CD14-positive monocyte (primary cell): ENCODE data around the gene BPTF. TPM values are rescaled to one million over a fixed set of nuclear protein-coding genes. Genes with fewer than 3 reads are reported as not detected.
"Not testable (repeated sequence)": the region's sequence is repeated elsewhere in the genome, so short reads cannot be mapped to it uniquely, and the experiment has no call there.

Experiments
- DNase-seq, 3 donors: peaks; one replicate each; pipeline ENCODE4 v3.0.0-alpha.2; 2011 to 2022
- H2AFZ ChIP-seq: 2 replicates; pipeline ENCODE4 v1.6.0; 2012; ENCODE audit warnings: mild to moderate bottlenecking, low read depth, low read length, inconsistent platforms; ENCODE audit not compliant: insufficient read depth, poor library complexity, severe bottlenecking
- H3K27ac ChIP-seq, 2 donors: 1 replicate in 1 of 2; 2 replicates in 1 of 2; pipeline ENCODE4 v1.5.1; 2012 to 2013; ENCODE audit warnings: low read length in 2 of 2, control low read depth in 1 of 2, inconsistent platforms in 1 of 2, low read depth in 1 of 2, mild to moderate bottlenecking in 1 of 2
- H3K27me3 ChIP-seq, 2 donors: one replicate each; pipeline versions ENCODE4 v1.6.0 to v1.6.1; 2011 to 2013; ENCODE audit warnings: low read length in 2 of 2; ENCODE audit not compliant: control insufficient read depth in 2 of 2, insufficient read depth in 2 of 2
- H3K36me3 ChIP-seq, 2 donors: replicated peaks in 1 of 2; 1 replicate in 1 of 2; 2 replicates in 1 of 2; pipeline versions ENCODE4 v1.5.1 to v1.6.1; 2012 to 2013; ENCODE audit warnings: low read length in 2 of 2, control low read depth in 1 of 2, inconsistent platforms in 1 of 2, mild to moderate bottlenecking in 1 of 2; ENCODE audit not compliant: insufficient read depth in 2 of 2, control insufficient read depth in 1 of 2
- H3K4me1 ChIP-seq, 2 donors: 1 replicate in 1 of 2; 2 replicates in 1 of 2; pipeline versions ENCODE4 v1.5.1 to v1.6.1; 2012 to 2013; ENCODE audit warnings: low read length in 2 of 2, control low read depth in 1 of 2, inconsistent platforms in 1 of 2, mild to moderate bottlenecking in 1 of 2, moderate library complexity in 1 of 2; ENCODE audit not compliant: insufficient read depth in 2 of 2, control insufficient read depth in 1 of 2
- H3K4me2 ChIP-seq: replicated peaks from 2 replicates; pipeline ENCODE3; 2012; ENCODE audit warnings: low read length, moderate library complexity, mild to moderate bottlenecking; ENCODE audit not compliant: poor library complexity, severe bottlenecking; ENCODE audit errors: extremely low read depth
- H3K4me3 ChIP-seq, 3 experiments: fragments of 200-600 bp in 1 of 3; sonication (generic) in 1 of 3; replicated peaks in 1 of 3; 1 replicate in 2 of 3; 2 replicates in 1 of 3; pipeline ENCODE4 v1.5.1; 2011 to 2013; ENCODE audit warnings: low read length in 3 of 3, mild to moderate bottlenecking in 3 of 3, control low read depth in 2 of 3, low read depth in 2 of 3, inconsistent platforms in 1 of 3, moderate library complexity in 1 of 3
- H3K79me2 ChIP-seq: 2 replicates; pipeline ENCODE4 v1.6.0; 2012; ENCODE audit warnings: mild to moderate bottlenecking, control low read depth, inconsistent platforms, low read length, moderate library complexity; ENCODE audit not compliant: insufficient read depth
- H3K9ac ChIP-seq: 2 replicates; pipeline ENCODE4 v1.6.0; 2017; ENCODE audit warnings: low read length, mild to moderate bottlenecking; ENCODE audit not compliant: insufficient read depth, poor library complexity, severe bottlenecking
- H3K9me3 ChIP-seq, 2 donors: replicated peaks in 1 of 2; 1 replicate in 1 of 2; 2 replicates in 1 of 2; pipeline versions ENCODE4 v1.5.1 to v1.6.1; 2012 to 2013; ENCODE audit warnings: low read length in 2 of 2, control low read depth in 1 of 2; ENCODE audit not compliant: control insufficient read depth in 1 of 2, insufficient read depth in 1 of 2
- H4K20me1 ChIP-seq: 2 replicates; pipeline ENCODE4 v1.6.0; 2012; ENCODE audit warnings: mild to moderate bottlenecking, low read length, control low read depth, moderate library complexity; ENCODE audit not compliant: insufficient read depth
- H3K27ac Mint-ChIP-seq, 7 donors: one replicate each; pipeline ENCODE4 v1.8.0; 2020; ENCODE audit warnings: mild to moderate bottlenecking in 7 of 7, mixed read lengths in 7 of 7, moderate library complexity in 6 of 7, inconsistent platforms in 2 of 7
- H3K27me3 Mint-ChIP-seq, 3 donors: one replicate each; pipeline ENCODE4 v1.8.0; 2021 to 2022; ENCODE audit warnings: low read depth in 3 of 3, mild to moderate bottlenecking in 3 of 3, mixed read lengths in 3 of 3, moderate library complexity in 3 of 3, inconsistent platforms in 1 of 3
- H3K36me3 Mint-ChIP-seq, 2 donors: one replicate each; pipeline ENCODE4 v1.8.0; 2020; ENCODE audit warnings: mixed read lengths in 2 of 2, inconsistent platforms in 1 of 2, mild to moderate bottlenecking in 1 of 2
- H3K4me1 Mint-ChIP-seq: one replicate; pipeline ENCODE4 v1.8.0; 2020; ENCODE audit warnings: mild to moderate bottlenecking, mixed read lengths
- H3K4me3 Mint-ChIP-seq, 2 donors: one replicate each; pipeline ENCODE4 v1.8.0; 2020; ENCODE audit warnings: mild to moderate bottlenecking in 2 of 2, mixed read lengths in 2 of 2, moderate library complexity in 1 of 2
- H3K9me3 Mint-ChIP-seq, 7 donors: one replicate each; pipeline ENCODE4 v1.8.0; 2020 to 2022; ENCODE audit warnings: mixed read lengths in 7 of 7, mild to moderate bottlenecking in 6 of 7, moderate library complexity in 6 of 7, inconsistent platforms in 2 of 7
- WGBS: methylation state at CpG from one replicate; pipeline ENCODE4 v1.1.5; 2013; ENCODE audit warnings: missing lambda C conversion rate; ENCODE audit not compliant: insufficient coverage; 5-methylcytosine and 5-hydroxymethylcytosine counted together
- intact Hi-C, 2 donors: fragments of 100-400 bp; cut with micrococcal nuclease; formaldehyde crosslinking; loops; one replicate each; pipeline versions ENCODE4 v1.15.0 to v1.15.1; 2023
- polyA plus RNA-seq, 3 donors: library from polyadenylated mRNA; depleted of rRNA in 1 of 3; unstranded in 2 of 3; stranded (reverse) in 1 of 3; fragments of 300-500 nt in 2 of 3; fragments of >200 nt in 1 of 3; fragmentation: Illumina TruSeq in 2 of 3; gene quantifications; 1 replicate in 2 of 3; 2 replicates in 1 of 3; pipeline ENCODE4 v1.2.3, GENCODE V29; 2012 to 2021
- TF ChIP-seq, protein P1 (sequence below): fragments of 200-600 bp; IDR thresholded peaks from one replicate; pipeline ENCODE4 v1.8.0; 2022; ENCODE audit warnings: antibody characterized with exemption, mild to moderate bottlenecking

BPTF gene
- polyA plus RNA-seq, 3 donors: 1.9 to 51.1 (median 4.5) TPM

- H3K4me3 Mint-ChIP-seq: no peak overlapping the region
- no peak overlapping the region for H3K9ac ChIP-seq
- H3K4me2 ChIP-seq: no peak overlapping the region
- peaks cover 0 to 2% (median 0%) of the 10 kb centered on the region in 3 donors for H3K27me3 Mint-ChIP-seq
- H3K4me1 Mint-ChIP-seq: no peaks in the 10 kb centered on the region
- 100% methylated on average over 2 of the region's 9 CpGs for WGBS
- H3K36me3 Mint-ChIP-seq: peaks cover 50 to 73% of the 10 kb centered on the region in 2 donors
- TF ChIP-seq, protein P1, sequence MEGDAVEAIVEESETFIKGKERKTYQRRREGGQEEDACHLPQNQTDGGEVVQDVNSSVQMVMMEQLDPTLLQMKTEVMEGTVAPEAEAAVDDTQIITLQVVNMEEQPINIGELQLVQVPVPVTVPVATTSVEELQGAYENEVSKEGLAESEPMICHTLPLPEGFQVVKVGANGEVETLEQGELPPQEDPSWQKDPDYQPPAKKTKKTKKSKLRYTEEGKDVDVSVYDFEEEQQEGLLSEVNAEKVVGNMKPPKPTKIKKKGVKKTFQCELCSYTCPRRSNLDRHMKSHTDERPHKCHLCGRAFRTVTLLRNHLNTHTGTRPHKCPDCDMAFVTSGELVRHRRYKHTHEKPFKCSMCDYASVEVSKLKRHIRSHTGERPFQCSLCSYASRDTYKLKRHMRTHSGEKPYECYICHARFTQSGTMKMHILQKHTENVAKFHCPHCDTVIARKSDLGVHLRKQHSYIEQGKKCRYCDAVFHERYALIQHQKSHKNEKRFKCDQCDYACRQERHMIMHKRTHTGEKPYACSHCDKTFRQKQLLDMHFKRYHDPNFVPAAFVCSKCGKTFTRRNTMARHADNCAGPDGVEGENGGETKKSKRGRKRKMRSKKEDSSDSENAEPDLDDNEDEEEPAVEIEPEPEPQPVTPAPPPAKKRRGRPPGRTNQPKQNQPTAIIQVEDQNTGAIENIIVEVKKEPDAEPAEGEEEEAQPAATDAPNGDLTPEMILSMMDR: no peak
- no peak overlapping the region for H3K4me3 ChIP-seq
- no peaks in the 10 kb centered on the region for H3K9me3 Mint-ChIP-seq
- H3K9me3 ChIP-seq: no peaks in the 10 kb centered on the region
- H4K20me1 ChIP-seq: no peaks in the 10 kb centered on the region
- H3K4me1 ChIP-seq: no peaks in the 10 kb centered on the region
- no peaks in the 10 kb centered on the region for H3K79me2 ChIP-seq
- H3K36me3 ChIP-seq: peaks cover 37 to 87% of the 10 kb centered on the region in 2 donors
- no peaks in the 10 kb centered on the region for H3K27me3 ChIP-seq
- peak overlapping the region in 1 of 7 donors; percentile 45 for H3K27ac Mint-ChIP-seq
- DNase-seq: no peak
- no peak overlapping the region for H3K27ac ChIP-seq
- intact Hi-C loops: no loop called here
- no peak overlapping the region for H2AFZ ChIP-seq
These were observed 148.9 kb downstream of the BPTF start for GRCh38 chr17:67974185-67974584.

- TF ChIP-seq, protein P1: no peak
- Mint-ChIP-seq H3K9me3 (no peaks in the 10 kb centered on the region), H3K27ac (peak overlapping the region in 1 of 7 donors; percentile 45), H3K36me3 (peaks cover 51 to 75% of the 10 kb centered on the region in 2 donors), H3K4me3 (no peak overlapping the region), H3K4me1 (no peaks in the 10 kb centered on the region), H3K27me3 (peaks cover 0 to 2% (median 0%) of the 10 kb centered on the region in 3 donors)
- intact Hi-C loops: no loop called here
- no CpG with 5 or more reads among the region's 8 CpGs for WGBS
- Histone ChIP-seq H3K4me2 (no peak overlapping the region), H3K36me3 (peaks cover 40 to 87% of the 10 kb centered on the region in 2 donors), H3K79me2 (no peaks in the 10 kb centered on the region), H3K4me1 (no peaks in the 10 kb centered on the region), H3K27me3 (no peaks in the 10 kb centered on the region), H3K9ac (no peak overlapping the region), H3K4me3 (no peak overlapping the region), H3K27ac (no peak overlapping the region), H4K20me1 (no peaks in the 10 kb centered on the region), H3K9me3 (no peaks in the 10 kb centered on the region), H2AFZ (no peak overlapping the region)
- DNase-seq: no peak
These were observed 149.3 kb downstream of the BPTF start for GRCh38 chr17:67974598-67975066.

DNA sequence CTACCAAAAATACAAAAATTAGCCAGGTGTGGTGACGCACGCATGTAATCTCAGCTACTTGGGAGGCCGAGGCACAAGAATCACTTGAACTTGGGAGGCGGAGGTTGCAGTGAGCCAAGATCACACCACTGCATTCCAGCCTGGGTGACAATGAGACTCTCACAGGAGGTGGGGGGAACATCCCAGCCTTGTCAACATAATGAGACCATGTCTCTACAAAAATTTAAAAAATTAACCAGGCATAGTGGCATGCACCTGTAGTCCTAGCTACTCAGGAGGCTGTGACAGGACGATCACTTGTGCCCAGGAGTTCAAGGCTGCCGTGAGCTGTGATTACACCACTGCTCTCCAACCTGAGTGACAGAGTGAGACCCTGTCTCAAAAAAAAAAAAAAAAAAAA is 151.0 kb downstream of the BPTF start:
- H3K4me2 ChIP-seq, DNase-seq, H3K27me3 ChIP-seq, H4K20me1 ChIP-seq, H3K9ac ChIP-seq, H3K4me3 Mint-ChIP-seq, H3K4me1 Mint-ChIP-seq, H3K4me3 ChIP-seq, H3K4me1 ChIP-seq, H3K9me3 ChIP-seq, H3K27ac ChIP-seq, H3K27ac Mint-ChIP-seq, intact Hi-C loops, H3K27me3 Mint-ChIP-seq, H3K79me2 ChIP-seq, H2AFZ ChIP-seq, H3K9me3 Mint-ChIP-seq: not testable (repeated sequence)
- peaks cover 51 to 74% of the 10 kb centered on the region in 2 donors for H3K36me3 Mint-ChIP-seq
- H3K36me3 ChIP-seq: peaks cover 38 to 87% of the 10 kb centered on the region in 2 donors
- WGBS: 100% methylated on average over 3 of the region's 6 CpGs
